ENCODE measurements around the gene IL36A. TPM values are rescaled to one million over a fixed set of nuclear protein-coding genes. Genes with fewer than 3 reads are reported as not detected.

The IL36A gene
- total and polyA plus RNA-seq, 2 donors (not counting 3 experiments of a cell fraction or from before 2014, with no cell fraction given), result not detected

- no TSS peak for BruUV-seq (replicated peaks)
- H3K4me1 ChIP-seq (ENCODE audit: control insufficient read depth, extremely low read depth, insufficient read depth, low read length), result no peaks in the 10 kb centered on the region
- dilution Hi-C loops (cut with MboI; ENCODE audit: extremely low pct_ligation_motif_present, low sequenced_read_pairs), result no loop called here
- H3K4me2 ChIP-seq (ENCODE audit: insufficient read depth, low read length), result no peak overlapping the region
- FAIRE-seq (no peak), DNase-seq (ENCODE audit: low read depth, low spot score) (no peak)
- H4K20me1 ChIP-seq (replicated peaks; ENCODE audit: control insufficient read depth, extremely low read depth, insufficient read depth, low read length), result no peaks in the 10 kb centered on the region
- no peak overlapping the region for H3K27ac ChIP-seq (ENCODE audit: insufficient read depth, low read depth, low read length)
- peaks cover 0 to 6% of the 10 kb centered on the region in 2 experiments for H3K27me3 ChIP-seq (ENCODE audit: control insufficient read depth in 2 of 2, insufficient read depth in 2 of 2, low read length in 2 of 2)
- no peak overlapping the region for H3K4me3 ChIP-seq (replicated peaks in 1 of 3; ENCODE audit: insufficient read depth in 1 of 3, low read depth in 1 of 3, low read length in 3 of 3)
- no peak overlapping the region for H3K9ac ChIP-seq (replicated peaks; ENCODE audit: extremely low read depth, insufficient read depth, low read length)
- no peaks in the 10 kb centered on the region for H3K9me3 ChIP-seq (replicated peaks; ENCODE audit: control insufficient read depth, insufficient read depth, low read length)
- H3K79me2 ChIP-seq (ENCODE audit: control insufficient read depth, insufficient read depth, low read length), result no peaks in the 10 kb centered on the region
- H3K36me3 ChIP-seq (ENCODE audit: control insufficient read depth in 2 of 2, extremely low read depth in 1 of 2, insufficient read depth in 2 of 2, low read length in 2 of 2), result no peaks in the 10 kb centered on the region
- H2AFZ ChIP-seq (ENCODE audit: low read depth, low read length), result no peak overlapping the region
- ChIA-PET CTCF (no interaction called here), POLR2A (no interaction called here)
- intact Hi-C loops (cut with micrococcal nuclease), result no loop called here
- H3K9me1 ChIP-seq (replicated peaks; ENCODE audit: control insufficient read depth, extremely low read depth, insufficient read depth, low read length), result no peaks in the 10 kb centered on the region
- TF ChIP-seq EZH2 (IDR thresholded peaks at IDR 0.05; ENCODE audit: borderline replicate concordance, low read depth, low read length, severe bottlenecking), result no peak
Measured at GRCh38 chr2:113009622-113010021, 4.4 kb downstream of the IL36A start.

DNA sequence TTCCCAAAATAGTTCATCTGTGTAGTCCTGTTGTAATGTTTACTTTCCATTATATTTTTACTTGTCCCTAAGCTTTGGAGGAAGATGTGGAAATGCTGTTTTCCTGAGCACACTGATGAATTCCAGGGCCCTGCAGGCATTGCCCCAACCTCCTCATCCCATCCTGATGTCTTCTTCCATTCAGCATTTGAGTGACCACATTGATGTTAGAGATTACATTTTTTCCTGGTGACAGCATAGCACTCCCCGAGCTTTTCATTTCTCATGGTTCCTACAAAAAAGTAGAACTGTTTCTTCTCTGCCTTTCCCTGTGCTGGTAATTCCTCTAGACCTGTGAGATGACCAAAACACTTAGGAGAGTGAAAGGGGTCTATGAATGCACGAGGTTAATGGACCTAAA, 4.8 kb downstream of the IL36A start:
- no peaks in the 10 kb centered on the region for H3K4me1 ChIP-seq (ENCODE audit: control insufficient read depth, extremely low read depth, insufficient read depth, low read length)
- H2AFZ ChIP-seq (ENCODE audit: low read depth, low read length), result no peak overlapping the region
- ChIA-PET CTCF (no interaction called here), POLR2A (no interaction called here)
- BruUV-seq (replicated peaks), result no TSS peak
- no peak overlapping the region for H3K9ac ChIP-seq (replicated peaks; ENCODE audit: extremely low read depth, insufficient read depth, low read length)
- H3K36me3 ChIP-seq (ENCODE audit: control insufficient read depth in 2 of 2, extremely low read depth in 1 of 2, insufficient read depth in 2 of 2, low read length in 2 of 2), result no peaks in the 10 kb centered on the region
- H4K20me1 ChIP-seq (replicated peaks; ENCODE audit: control insufficient read depth, extremely low read depth, insufficient read depth, low read length), result no peaks in the 10 kb centered on the region
- H3K27ac ChIP-seq (ENCODE audit: insufficient read depth, low read depth, low read length), result no peak overlapping the region
- peaks cover 0 to 6% of the 10 kb centered on the region in 2 experiments for H3K27me3 ChIP-seq (ENCODE audit: control insufficient read depth in 2 of 2, insufficient read depth in 2 of 2, low read length in 2 of 2)
- no peak for DNase-seq (ENCODE audit: low read depth, low spot score)
- no peaks in the 10 kb centered on the region for H3K9me3 ChIP-seq (replicated peaks; ENCODE audit: control insufficient read depth, insufficient read depth, low read length)
- intact Hi-C loops (cut with micrococcal nuclease), result no loop called here
- H3K4me2 ChIP-seq (ENCODE audit: insufficient read depth, low read length), result no peak overlapping the region
- no peak for FAIRE-seq
- TF ChIP-seq JUN (IDR thresholded peaks at IDR 0.05; ENCODE audit: borderline replicate concordance, insufficient read depth, insufficient read length, low read depth) (no peak), MYC (IDR thresholded peaks at IDR 0.05; ENCODE audit: low read depth, low read length) (no peak), POLR2A (IDR thresholded peaks at IDR 0.05; ENCODE audit: low read depth, low read length) (no peak), POLR2AphosphoS5 (IDR thresholded peaks at IDR 0.05; ENCODE audit: insufficient read depth, low read depth, low read length) (no peak), EZH2 (IDR thresholded peaks at IDR 0.05; ENCODE audit: borderline replicate concordance, low read depth, low read length, severe bottlenecking) (no peak), FOS (IDR thresholded peaks at IDR 0.05; ENCODE audit: borderline replicate concordance, insufficient read depth, low read length) (no peak), GATA2 (IDR thresholded peaks at IDR 0.05; ENCODE audit: insufficient read depth, insufficient read length, low read depth, low read length) (no peak)
- TF ChIP-seq, protein P1, sequence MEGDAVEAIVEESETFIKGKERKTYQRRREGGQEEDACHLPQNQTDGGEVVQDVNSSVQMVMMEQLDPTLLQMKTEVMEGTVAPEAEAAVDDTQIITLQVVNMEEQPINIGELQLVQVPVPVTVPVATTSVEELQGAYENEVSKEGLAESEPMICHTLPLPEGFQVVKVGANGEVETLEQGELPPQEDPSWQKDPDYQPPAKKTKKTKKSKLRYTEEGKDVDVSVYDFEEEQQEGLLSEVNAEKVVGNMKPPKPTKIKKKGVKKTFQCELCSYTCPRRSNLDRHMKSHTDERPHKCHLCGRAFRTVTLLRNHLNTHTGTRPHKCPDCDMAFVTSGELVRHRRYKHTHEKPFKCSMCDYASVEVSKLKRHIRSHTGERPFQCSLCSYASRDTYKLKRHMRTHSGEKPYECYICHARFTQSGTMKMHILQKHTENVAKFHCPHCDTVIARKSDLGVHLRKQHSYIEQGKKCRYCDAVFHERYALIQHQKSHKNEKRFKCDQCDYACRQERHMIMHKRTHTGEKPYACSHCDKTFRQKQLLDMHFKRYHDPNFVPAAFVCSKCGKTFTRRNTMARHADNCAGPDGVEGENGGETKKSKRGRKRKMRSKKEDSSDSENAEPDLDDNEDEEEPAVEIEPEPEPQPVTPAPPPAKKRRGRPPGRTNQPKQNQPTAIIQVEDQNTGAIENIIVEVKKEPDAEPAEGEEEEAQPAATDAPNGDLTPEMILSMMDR (IDR thresholded peaks at IDR 0.05; ENCODE audit: extremely low read depth in 1 of 2, insufficient read depth in 1 of 2, low read depth in 1 of 2, low read length in 2 of 2), result no peak
- TF ChIP-seq, protein P2, sequence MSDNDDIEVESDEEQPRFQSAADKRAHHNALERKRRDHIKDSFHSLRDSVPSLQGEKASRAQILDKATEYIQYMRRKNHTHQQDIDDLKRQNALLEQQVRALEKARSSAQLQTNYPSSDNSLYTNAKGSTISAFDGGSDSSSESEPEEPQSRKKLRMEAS (IDR thresholded peaks at IDR 0.05; ENCODE audit: insufficient read depth, insufficient read length), result no peak
- H3K79me2 ChIP-seq (ENCODE audit: control insufficient read depth, insufficient read depth, low read length), result no peaks in the 10 kb centered on the region
- no peaks in the 10 kb centered on the region for H3K9me1 ChIP-seq (replicated peaks; ENCODE audit: control insufficient read depth, extremely low read depth, insufficient read depth, low read length)
- dilution Hi-C loops (cut with MboI; ENCODE audit: extremely low pct_ligation_motif_present, low sequenced_read_pairs), result no loop called here
- no peak overlapping the region for H3K4me3 ChIP-seq (replicated peaks in 1 of 3; ENCODE audit: insufficient read depth in 1 of 3, low read depth in 1 of 3, low read length in 3 of 3)

Measured in endothelial cell of umbilical vein (primary cell).